GM19397 (cell line): ENCODE results near the gene MYO10.

Experiments used
- ATAC-seq: cut with Tn5 transposase; IDR thresholded peaks from one replicate; pipeline ENCODE4 v1.9.1; 2021; ENCODE audit warnings: mild to moderate bottlenecking, moderate library complexity; ENCODE audit not compliant: unreplicated experiment

The MYO10 gene

GRCh38 chr5:16944816-16945562, 8.9 kb upstream of the MYO10 start:
- ATAC-seq: no peak

GRCh38 chr5:16943846-16944678, 8.0 kb upstream of the MYO10 start:
- ATAC-seq: no peak

DNA sequence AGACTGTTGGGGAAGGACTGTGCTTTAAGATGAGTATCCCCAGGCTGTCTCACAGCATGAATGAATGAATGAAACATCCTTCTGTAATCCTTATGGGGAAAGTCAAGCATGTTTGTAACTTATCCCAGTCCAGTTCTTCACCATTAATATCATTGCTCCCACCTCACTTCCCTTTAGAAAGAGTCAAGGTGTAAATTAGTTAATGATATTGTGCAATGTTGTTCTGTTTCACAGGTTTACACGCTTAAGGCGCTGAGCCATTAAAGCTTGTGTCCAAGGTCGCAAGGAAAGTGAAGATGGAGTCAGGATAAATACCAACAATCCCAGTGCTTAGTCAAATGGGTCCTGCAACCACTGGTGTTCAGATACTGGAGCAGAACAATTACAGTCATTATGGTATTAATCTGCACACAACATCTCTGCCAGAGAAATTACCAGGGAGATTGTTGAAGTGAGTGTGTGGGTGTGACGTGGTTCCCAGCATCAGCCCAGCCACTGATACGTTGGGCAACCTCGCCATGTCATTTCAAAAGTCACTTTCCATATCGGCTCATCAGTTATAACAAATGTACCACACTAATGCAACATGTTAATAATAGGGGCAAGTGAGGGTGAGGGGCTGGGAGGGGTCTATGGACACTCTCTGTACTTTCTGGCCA, 1.5 kb upstream of the MYO10 start:
- no peak for ATAC-seq

GRCh38 chr5:16936989-16937438, 926 bp upstream of the MYO10 start:
- ATAC-seq: no peak

- peak; percentile 53 for ATAC-seq
These were observed 598 bp downstream of the MYO10 start for GRCh38 chr5:16935231-16936149.

DNA sequence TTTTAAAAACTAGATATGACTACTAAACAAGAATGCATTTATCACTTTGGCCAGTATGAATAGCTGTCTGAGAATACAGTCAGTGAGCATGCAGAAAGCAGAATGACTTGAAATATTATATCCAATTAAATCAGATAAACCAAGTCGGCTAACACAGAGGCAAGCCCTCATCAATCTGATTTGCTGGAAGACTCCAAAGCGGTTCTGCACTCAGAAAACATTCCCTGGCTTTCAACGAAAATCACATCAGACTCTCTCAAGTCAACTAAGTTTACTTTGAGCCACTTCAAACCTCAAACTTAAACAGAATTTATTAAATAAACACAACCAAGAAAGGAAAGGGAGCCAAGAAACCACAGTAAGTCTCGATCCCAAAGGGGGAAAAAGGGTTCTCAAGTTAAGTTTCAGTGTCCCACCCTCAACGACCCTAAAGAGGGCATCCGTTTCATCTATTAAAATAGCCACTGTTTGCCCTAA, 1.4 kb downstream of the MYO10 start:
- no peak for ATAC-seq

GRCh38 chr5:16934123-16934522, 2.0 kb downstream of the MYO10 start:
- peak; percentile 60 for ATAC-seq

DNA sequence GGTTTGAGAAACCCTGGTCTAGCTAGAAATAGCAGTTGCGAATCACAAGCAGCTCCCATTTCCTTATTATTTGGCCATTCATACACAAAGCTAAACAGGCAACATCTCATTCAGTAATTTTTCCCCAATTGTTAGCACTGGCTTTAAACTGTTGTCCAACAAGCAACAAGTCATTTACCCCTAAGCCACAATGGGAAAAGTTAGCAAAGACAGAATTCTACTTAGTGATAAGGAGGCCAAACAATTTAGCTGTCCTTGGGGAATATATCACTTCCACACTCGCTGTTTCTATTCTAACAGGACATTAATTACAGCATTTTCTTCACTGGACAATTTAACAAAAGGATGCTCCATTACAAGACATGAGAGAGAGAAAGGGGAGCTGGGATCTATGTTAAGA, 2.8 kb downstream of the MYO10 start:
- no peak for ATAC-seq

DNA sequence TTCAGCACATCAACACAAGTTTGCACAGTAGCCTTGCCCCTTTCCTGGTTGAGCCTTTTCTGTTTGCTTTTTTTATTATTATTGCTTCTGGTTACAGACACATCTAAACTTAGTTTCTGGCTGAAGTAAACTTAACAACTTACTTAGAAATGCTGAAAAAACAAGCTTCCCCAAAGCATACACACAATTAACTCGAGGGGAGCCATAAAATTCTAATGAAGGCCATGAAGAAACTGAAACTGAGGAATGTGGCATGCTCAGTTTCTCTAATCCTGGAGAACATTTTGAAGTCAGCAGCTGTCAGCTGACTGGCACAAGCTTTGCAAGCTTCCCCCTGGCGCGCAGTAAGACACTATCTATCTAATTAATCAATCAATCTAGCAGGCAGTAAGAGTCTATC, 3.7 kb downstream of the MYO10 start:
- ATAC-seq: no peak

- ATAC-seq: no peak
These were observed 4.6 kb downstream of the MYO10 start for GRCh38 chr5:16931334-16932110.

DNA sequence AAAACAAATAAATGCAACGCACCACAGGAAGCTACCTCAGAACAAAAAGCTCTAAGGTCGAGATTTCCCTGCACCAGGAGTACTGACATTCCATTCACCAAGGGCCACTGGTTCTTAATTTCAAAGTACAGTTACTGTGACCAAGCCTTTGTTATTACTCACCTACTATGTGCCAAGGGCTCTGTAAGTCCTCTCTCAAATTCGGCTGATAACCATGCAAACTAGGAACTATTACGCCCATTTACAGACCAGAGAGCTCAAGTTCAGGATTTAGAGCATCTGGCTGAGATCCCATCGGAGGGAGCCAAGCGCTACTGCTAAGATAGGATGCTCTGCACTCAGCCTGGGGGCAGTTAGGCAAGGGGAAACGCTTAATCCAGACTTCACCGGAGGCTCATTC, 5.6 kb downstream of the MYO10 start:
- no peak for ATAC-seq

- no peak for ATAC-seq
These were observed 6.3 kb downstream of the MYO10 start for GRCh38 chr5:16929831-16930230.

DNA sequence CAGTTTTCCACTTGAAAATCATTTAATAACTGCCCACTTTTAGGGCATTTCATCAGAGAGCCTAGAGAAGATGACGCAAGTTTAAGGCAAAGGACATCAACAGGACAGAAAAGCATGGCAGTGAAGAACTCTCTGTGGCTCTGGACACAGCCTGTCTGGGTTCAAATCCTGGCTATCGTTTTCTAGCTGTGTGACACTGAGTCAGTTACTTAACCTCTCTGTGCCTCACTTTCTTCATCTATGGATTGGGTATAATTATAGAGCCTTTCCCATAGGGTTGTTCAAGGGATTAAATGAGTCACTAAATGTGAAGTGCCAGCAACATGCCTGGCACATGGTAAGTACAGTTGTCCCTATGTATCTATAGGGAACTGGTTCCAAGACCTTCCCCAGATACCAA, 6.7 kb downstream of the MYO10 start:
- ATAC-seq: no peak

- ATAC-seq: no peak
These were observed 8.5 kb downstream of the MYO10 start for GRCh38 chr5:16927613-16928012.

DNA sequence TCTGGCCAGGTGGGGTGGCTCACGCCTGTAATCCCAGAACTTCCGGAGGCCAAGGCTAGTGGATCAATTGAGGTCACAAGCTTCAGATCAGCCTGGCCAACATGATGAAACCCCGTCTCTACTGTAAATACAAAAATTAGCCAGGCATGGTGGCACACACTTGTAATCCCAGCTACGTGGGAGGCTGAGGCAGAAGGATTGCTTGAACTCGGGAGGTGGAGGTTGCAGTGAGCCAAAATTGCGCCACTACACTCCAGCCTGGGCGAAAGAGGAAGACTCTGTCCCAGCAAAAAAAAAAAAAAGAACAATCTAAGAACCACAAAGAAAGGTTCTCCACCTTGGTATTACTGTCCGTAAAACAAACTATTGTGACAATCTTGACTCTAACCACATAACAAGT, 9.7 kb downstream of the MYO10 start:
- no peak for ATAC-seq

GRCh38 chr5:16924206-16924605, 11.9 kb downstream of the MYO10 start:
- no peak for ATAC-seq

DNA sequence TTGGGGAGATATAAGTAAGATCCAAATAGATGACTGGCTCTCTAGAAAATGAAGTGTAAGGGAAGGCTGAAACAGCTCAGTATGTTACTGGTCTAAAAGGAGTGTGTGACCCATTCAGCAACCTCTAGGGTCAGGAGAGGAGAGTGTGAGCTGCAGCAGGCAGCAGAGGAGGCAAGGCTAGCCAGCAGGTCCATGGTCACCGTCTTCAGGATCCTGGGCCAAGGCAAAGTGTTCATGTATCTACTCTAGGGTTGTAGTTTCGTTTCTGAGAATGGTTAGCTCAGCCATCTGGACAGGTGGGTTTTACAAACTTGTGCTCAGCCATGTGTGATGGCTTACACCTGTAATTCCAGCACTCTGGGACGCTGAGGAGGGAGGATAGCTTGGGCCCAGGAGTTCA, 13.7 kb downstream of the MYO10 start:
- ATAC-seq: peak; percentile 80

GRCh38 chr5:16921211-16921610, 14.9 kb downstream of the MYO10 start:
- ATAC-seq: no peak

DNA sequence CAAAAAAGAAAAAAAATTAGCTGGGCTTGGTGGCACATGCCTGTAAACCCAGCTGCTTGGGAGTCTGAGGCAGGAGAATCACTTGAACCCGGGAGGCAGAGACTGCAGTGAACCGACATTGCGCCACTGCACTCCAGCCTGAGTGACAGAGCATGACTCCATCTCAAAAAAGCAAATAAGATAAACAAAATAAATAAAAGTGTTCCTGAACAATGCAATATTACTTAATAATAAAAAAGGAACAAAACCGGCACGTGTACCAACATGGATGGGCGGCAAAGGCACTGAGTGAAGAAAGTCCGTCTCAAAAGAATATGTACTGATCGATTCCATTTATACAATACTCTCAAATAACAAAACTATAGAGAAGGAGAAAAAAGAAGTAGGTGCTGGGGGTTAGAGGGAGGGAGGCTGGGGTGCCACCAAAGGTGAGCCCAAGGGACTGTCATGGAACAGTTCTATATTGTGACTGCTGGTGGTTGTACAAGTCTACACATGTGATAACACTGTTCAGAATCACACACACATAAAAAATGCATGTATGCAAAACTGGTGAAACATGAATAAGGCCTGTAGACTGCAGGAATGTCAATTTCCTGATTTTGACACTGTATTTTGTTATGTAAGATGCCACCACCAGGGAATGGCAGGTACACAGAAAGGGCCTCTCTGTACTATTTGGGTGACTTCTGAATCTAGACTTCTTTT, 15.8 kb downstream of the MYO10 start:
- ATAC-seq: no peak
